Right cardiac atrium (tissue), 5 donors: ENCODE data around the gene CGB3. TPM values are rescaled to one million over a fixed set of nuclear protein-coding genes. Genes with fewer than 3 reads are reported as not detected.
"Not testable (repeated sequence)": the region's sequence is repeated elsewhere in the genome, so short reads cannot be mapped to it uniquely, and the experiment has no call there.

Experiments used
- ATAC-seq, 2 donors: fragments of 200-7000 bp; cut with Tn5 transposase; one replicate each; pipeline versions ENCODE4 v1.8.0 to v1.9.1; 2020; ENCODE audit warnings: moderate library complexity in 2 of 2, mild to moderate bottlenecking in 1 of 2
- DNase-seq, 3 donors: peaks; one replicate each; pipeline ENCODE4 v3.0.0-alpha.2; 2020
- H3K27ac ChIP-seq: one replicate; pipeline ENCODE4 v1.5.1; 2013; ENCODE audit warnings: mild to moderate bottlenecking, low read length, control low read depth, moderate library complexity
- H3K27me3 ChIP-seq: one replicate; pipeline ENCODE4 v1.6.1; 2013; ENCODE audit not compliant: control insufficient read depth, insufficient read depth
- H3K4me1 ChIP-seq: one replicate; pipeline ENCODE4 v1.6.1; 2013; ENCODE audit warnings: low read length; ENCODE audit not compliant: control insufficient read depth, insufficient read depth
- H3K4me3 ChIP-seq: one replicate; pipeline ENCODE4 v1.5.1; 2013; ENCODE audit warnings: low read length, control low read depth
- H3K9me3 ChIP-seq: one replicate; pipeline ENCODE4 v1.6.1; 2013; ENCODE audit warnings: low read length; ENCODE audit not compliant: control insufficient read depth
- WGBS: extraction: QIAGEN DNeasy Blood & Tissue Kit; methylation state at CpG from one replicate; pipeline ENCODE4 v1.1.7; 2013; 5-methylcytosine and 5-hydroxymethylcytosine counted together
- intact Hi-C, 4 donors: fragments of 100-400 bp; cut with DNase I; formaldehyde crosslinking; loops; one replicate each; pipeline versions ENCODE4 v1.11.0 to v1.14.0; 2022 to 2023
- polyA plus RNA-seq: library from polyadenylated mRNA; stranded (reverse); fragments of 200-250 nt; gene quantifications from one replicate; pipeline ENCODE4 v1.2.3, GENCODE V29; 2013
- total RNA-seq, 4 donors: library from RNA; stranded (reverse); fragmentation: NEBNext Ultra II Directional; extraction: Animal tissue kit (Norgen Biotek cat#: 25700); gene quantifications; one replicate each; pipeline ENCODE4 v1.2.1, GENCODE V29; 2021
- donor health status: healthy with polysubstance abuse.
- donor health status: DM: no; HTN: yes; CAD: no.
- donor health status: DM: no; HTN: no; CAD: no.
- donor health status: DM: no; HTN: yes; CAD: no; lungs with severe emphysema.
- donor health status: DM: yes; HTN: yes; CAD: no.

CGB3 gene
- total and polyA plus RNA-seq, 5 donors = not detected

DNA sequence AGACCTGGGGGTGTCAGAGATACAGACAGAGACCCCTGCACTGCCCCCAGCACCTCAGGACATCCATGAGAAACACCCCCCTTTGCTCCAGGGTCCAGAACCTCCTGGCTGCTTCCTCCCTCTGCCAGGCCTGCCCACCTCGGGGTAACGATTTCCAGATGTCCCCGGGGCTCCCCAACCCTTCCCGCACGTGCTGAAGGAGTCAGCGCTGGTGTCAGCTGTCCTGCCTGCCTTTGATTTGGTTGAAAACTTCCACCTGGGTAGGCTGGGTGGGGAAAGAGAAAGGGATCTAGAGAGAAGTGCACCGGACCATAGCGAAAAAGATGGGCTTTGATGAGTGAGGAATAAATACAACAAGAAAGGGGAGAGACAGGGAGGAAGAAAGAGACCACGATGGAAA is 34.9 kb upstream of the CGB3 start:
- WGBS = 56% methylated on average over 9 of the region's 9 CpGs
- Histone ChIP-seq H3K27ac (no peak overlapping the region), H3K4me3 (no peak overlapping the region), H3K9me3 (no peaks in the 10 kb centered on the region), H3K4me1 (no peaks in the 10 kb centered on the region), H3K27me3 (no peaks in the 10 kb centered on the region)
- intact Hi-C loops = no loop called here
- no peak for ATAC-seq
- DNase-seq = no peak

DNA sequence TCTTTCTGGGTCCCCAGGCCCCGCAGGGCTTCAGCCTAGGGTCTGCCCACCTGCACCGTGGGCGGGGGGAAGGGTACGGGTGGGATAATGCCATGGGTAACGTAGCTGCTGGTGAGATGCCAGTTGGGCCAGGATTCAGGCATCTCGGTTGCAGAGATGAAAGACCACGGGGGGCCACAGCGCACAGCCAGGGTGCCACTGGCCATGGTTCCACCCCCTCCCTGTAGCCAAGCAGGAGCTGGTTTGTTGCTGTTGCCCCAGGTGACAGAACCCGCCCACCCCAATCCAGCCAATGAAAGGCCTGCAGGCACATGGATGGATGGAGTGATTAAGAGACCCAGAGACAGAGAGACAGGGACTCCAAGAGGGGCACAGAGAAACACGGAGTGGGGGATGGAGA is 34.4 kb upstream of the CGB3 start:
- H3K27me3 ChIP-seq = no peaks in the 10 kb centered on the region

GRCh38 chr19:49057636-49058234 is 33.6 kb upstream of the CGB3 start, which contains the start of gene CGB7:
Gene CGB7 (minus strand): TSS chr19:49057749. CDS start chr19:49055375, 2,374 bp downstream.
- ATAC-seq (peak; percentile 80 to 87), DNase-seq (peak; percentile 79 to 90 (median 90))
- no peaks in the 10 kb centered on the region for H3K9me3 ChIP-seq
- peak within 1 kb of the TSS; percentile 49 for H3K4me3 ChIP-seq
- H3K4me1 ChIP-seq = no peaks in the 10 kb centered on the region
- 4% methylated on average over 38 of the region's 38 CpGs for WGBS
- intact Hi-C loops = no loop called here
- H3K27me3 ChIP-seq = no peaks in the 10 kb centered on the region
- no peak within 1 kb of the TSS for H3K27ac ChIP-seq

More for the DNA sequence above, 34.4 kb upstream of the CGB3 start:
- DNase-seq (no peak), ATAC-seq (no peak)
- Histone ChIP-seq H3K27ac (no peak overlapping the region), H3K9me3 (no peaks in the 10 kb centered on the region), H3K4me3 (no peak overlapping the region), H3K4me1 (no peaks in the 10 kb centered on the region)
- WGBS = 51% methylated on average over 10 of the region's 10 CpGs
- intact Hi-C loops = no loop called here

DNA sequence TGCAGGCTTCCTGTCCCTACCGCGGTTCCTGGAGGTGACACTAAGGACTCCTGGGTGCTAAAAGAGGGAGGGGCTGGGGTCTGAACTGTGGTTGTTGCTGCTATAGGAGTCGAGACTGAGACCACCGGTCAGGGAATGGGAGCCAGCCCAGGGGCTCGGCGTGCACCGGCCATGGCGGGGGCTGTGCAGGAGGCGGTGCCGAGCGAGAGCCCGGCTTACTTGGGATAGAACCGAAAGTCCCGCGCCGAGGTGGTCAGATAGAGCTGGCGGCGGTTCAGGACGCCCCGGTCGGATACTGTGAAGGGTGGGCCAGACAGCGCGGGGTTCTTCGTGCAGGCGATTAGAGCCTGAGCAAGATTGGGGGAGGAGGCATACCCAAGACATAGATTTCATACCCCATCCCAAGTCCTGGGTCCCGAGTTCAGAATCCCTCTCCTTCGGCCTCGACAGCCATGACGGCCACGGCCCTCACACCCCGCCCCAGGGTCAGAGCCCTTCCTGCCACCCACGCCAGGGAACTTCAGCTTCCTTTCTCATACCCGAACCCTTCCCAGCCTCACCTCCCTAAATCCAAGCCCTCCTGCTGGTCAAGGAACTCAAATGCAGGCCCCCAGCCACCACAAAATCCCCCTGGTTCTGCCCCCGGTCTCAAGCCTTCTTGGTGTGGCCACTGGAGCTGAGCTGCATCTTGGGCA is 32.9 kb upstream of the CGB3 start:
- intact Hi-C loops = not testable (repeated sequence)

DNA sequence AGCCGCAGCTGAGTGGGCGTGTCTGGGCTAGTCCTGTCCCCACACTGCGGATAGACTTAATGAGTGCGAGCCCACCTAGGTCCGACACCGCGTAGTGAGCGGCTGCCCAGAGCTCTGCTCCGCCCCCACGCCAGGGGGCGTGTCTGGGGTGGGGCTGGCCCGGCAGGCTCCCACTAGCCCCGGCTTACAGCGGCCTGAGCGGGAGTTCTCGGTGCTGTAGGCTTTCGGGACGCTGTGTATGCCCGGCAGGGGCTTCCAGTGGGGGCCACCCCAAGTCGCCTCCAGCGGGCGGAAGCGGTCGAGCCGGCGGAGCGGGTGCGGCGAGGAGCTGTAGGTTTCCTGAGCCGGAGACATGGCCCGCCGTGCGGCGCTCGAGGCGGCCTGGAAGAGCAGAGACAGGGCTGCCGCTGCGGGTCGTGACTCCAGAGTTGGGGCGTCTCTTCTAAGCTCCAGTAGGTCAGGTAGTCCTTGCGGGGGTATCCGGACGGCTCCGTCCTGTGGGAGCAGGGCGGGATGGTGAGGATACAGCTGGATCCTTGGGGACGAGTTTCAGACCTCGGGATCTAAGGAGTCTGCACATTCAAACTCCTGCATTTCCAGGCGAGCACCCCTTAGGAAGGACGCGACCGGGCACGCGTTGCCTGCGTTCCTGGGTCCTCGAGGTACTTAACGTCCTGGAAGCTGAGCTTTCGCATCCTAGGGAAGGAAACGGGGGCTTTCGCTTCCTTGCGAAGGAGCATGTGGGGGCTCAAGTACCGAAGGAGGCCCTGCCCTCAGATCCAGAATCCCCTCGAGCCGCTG is 32.2 kb upstream of the CGB3 start:
- DNase-seq = peak; percentile 61 to 84 (median 84)
- Histone ChIP-seq H3K27me3 (no peaks in the 10 kb centered on the region), H3K27ac (no peak overlapping the region), H3K9me3 (no peaks in the 10 kb centered on the region), H3K4me1 (no peaks in the 10 kb centered on the region), H3K4me3 (peak overlapping the region; percentile 49)
- ATAC-seq = peak; percentile 84 to 90
- WGBS = 1% methylated on average over 63 of the region's 63 CpGs
- intact Hi-C loops = no loop called here

More for the DNA sequence above, 32.9 kb upstream of the CGB3 start:
- DNase-seq, H3K27ac ChIP-seq, H3K9me3 ChIP-seq, H3K27me3 ChIP-seq, H3K4me1 ChIP-seq: not testable (repeated sequence)
- ATAC-seq = peak; percentile 10 to 45
- 3% methylated on average over 34 of the region's 34 CpGs for WGBS
- peak overlapping the region; percentile 49 for H3K4me3 ChIP-seq

- ATAC-seq, H3K27ac ChIP-seq, H3K4me3 ChIP-seq, intact Hi-C loops, H3K4me1 ChIP-seq, H3K9me3 ChIP-seq, DNase-seq, H3K27me3 ChIP-seq: not testable (repeated sequence)
- 70% methylated on average over 24 of the region's 24 CpGs for WGBS
These were observed 26.4 kb upstream of the CGB3 start for GRCh38 chr19:49050376-49051033.

DNA sequence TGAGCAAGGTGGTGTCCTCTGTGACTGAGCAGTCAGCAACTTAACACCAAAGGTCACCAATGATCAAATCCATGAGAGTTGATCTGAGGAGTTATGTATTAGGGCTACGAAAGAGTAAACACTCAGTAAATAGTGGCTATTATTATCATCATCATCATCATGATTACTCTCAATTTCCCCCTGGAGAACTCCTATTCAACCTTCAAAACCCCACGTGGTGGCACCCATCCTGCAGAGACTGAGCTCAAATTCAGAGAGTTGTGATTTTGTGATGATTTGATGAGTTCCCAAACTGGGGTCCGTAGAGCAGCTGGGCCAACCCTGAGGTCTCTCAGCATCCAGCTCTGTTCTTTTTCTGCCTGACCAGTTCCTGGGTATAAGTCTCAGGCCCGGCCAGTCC is 25.7 kb upstream of the CGB3 start:
- ATAC-seq, H3K4me1 ChIP-seq, H3K27ac ChIP-seq, DNase-seq, intact Hi-C loops, H3K9me3 ChIP-seq, H3K27me3 ChIP-seq, H3K4me3 ChIP-seq: not testable (repeated sequence)
- 82% methylated on average over 3 of the region's 4 CpGs for WGBS

DNA sequence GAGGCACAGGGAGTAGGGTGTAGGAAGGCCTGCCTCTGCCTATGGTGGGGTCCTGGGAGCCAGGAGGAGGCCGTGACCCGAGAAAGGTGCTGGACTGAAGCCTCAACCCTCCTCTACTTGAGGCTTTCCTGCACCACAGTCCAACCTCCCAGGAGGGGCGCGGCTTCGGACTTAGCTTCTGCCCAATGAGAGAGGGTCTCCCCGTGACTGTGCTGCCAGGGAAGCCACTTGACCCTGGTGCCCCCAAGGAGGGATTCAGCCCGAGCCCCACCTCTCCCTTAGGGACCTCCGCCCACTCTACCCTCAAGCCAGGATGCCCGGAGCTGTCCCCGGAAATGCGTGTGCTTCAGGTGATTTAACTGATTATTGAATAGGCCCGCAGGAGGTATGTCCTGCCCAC is 24.9 kb upstream of the CGB3 start, which contains the start of gene CGB8:
CGB8 (minus strand) TSS at position 101 of the 400 bp plus-strand sequence. CDS start 372 bp downstream, outside the sequence.
- H3K27me3 ChIP-seq, H3K4me3 ChIP-seq, intact Hi-C loops, DNase-seq, H3K9me3 ChIP-seq, H3K27ac ChIP-seq, ATAC-seq, H3K4me1 ChIP-seq: not testable (repeated sequence)
- WGBS = 67% methylated on average over 12 of the region's 12 CpGs

DNA sequence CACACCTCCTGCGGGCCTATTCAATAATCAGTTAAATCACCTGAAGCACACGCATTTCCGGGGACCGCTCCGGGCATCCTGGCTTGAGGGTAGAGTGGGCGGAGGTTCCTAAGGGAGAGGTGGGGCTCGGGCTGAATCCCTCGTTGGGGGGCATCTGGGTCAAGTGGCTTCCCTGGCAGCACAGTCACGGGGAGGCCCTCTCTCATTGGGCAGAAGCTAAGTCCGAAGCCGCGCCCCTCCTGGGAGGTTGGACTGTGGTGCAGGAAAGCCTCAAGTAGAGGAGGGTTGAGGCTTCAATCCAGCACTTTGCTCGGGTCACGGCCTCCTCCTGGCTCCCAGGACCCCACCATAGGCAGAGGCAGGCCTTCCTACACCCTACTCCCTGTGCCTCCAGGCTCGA is 19.4 kb upstream of the CGB3 start, which contains the start of gene CGB5:
CGB5 (plus strand) TSS at position 301 of the 400 bp plus-strand sequence. CDS start 362 bp downstream, outside the sequence.
- H3K4me1 ChIP-seq, ATAC-seq, H3K27ac ChIP-seq, H3K27me3 ChIP-seq, DNase-seq, intact Hi-C loops, H3K9me3 ChIP-seq, H3K4me3 ChIP-seq: not testable (repeated sequence)
- 64% methylated on average over 15 of the region's 15 CpGs for whole genome bisulfite sequencing

- H3K4me1 ChIP-seq, intact Hi-C loops, ATAC-seq, H3K9me3 ChIP-seq, H3K27me3 ChIP-seq, H3K4me3 ChIP-seq, DNase-seq, H3K27ac ChIP-seq: not testable (repeated sequence)
- 90% methylated on average over 4 of the region's 4 CpGs for WGBS
These were observed 18.5 kb upstream of the CGB3 start for GRCh38 chr19:49042666-49043065.
